Neural crest cell (in vitro differentiated cells): Measurements from ENCODE around the gene RYR1. TPM values are rescaled to one million over a fixed set of nuclear protein-coding genes. Genes with fewer than 3 reads are reported as not detected.
"Not testable (repeated sequence)": the region's sequence is repeated elsewhere in the genome, so short reads cannot be mapped to it uniquely, and the experiment has no call there.

ENCODE experiments used
- DNase-seq: peaks from one replicate; pipeline ENCODE4 v3.0.0; 2021; ENCODE audit warnings: low read depth, mixed read lengths, low spot score
- H3K27ac Mint-ChIP-seq: one replicate; pipeline ENCODE4 v1.8.0; 2021; ENCODE audit warnings: mild to moderate bottlenecking, mixed read lengths; ENCODE audit not compliant: unreplicated experiment
- H3K27me3 Mint-ChIP-seq: 2 replicates; pipeline ENCODE4 v1.8.0; 2021; ENCODE audit warnings: low read depth, mild to moderate bottlenecking, mixed read lengths
- H3K36me3 Mint-ChIP-seq: 2 replicates; pipeline ENCODE4 v1.8.0; 2021; ENCODE audit warnings: low read depth, mild to moderate bottlenecking, mixed read lengths
- H3K4me1 Mint-ChIP-seq: 2 replicates; pipeline ENCODE4 v1.8.0; 2021; ENCODE audit warnings: mixed read lengths
- H3K4me3 Mint-ChIP-seq: one replicate; pipeline ENCODE4 v1.8.0; 2021; ENCODE audit warnings: mild to moderate bottlenecking, mixed read lengths
- H3K9me3 Mint-ChIP-seq: 2 replicates; pipeline ENCODE4 v1.8.0; 2021; ENCODE audit warnings: mixed read lengths
- CTCF ChIP-seq: fragments of 200-600 bp; sonication (generic); conservative IDR thresholded peaks from 2 replicates; pipeline ENCODE4 v1.5.0; 2021; ENCODE audit warnings: antibody characterized with exemption, mild to moderate bottlenecking
- total RNA-seq: library from RNA; stranded (reverse); gene quantifications from 2 replicates; pipeline ENCODE4 v1.2.1, GENCODE V29; 2021

The RYR1 gene
- total RNA-seq, 1 donor from 2014 or later: 1.1 TPM

GRCh38 chr19:38592940-38593339, 159.4 kb downstream of the RYR1 start:
- peaks cover 16% of the 10 kb centered on the region for H3K27me3 Mint-ChIP-seq
- TF ChIP-seq CTCF: peak; percentile 16
- H3K36me3 Mint-ChIP-seq: no peaks in the 10 kb centered on the region
- no peaks in the 10 kb centered on the region for H3K9me3 Mint-ChIP-seq
- no peak overlapping the region for H3K27ac Mint-ChIP-seq
- H3K4me1 Mint-ChIP-seq: peaks cover 4% of the 10 kb centered on the region
- H3K4me3 Mint-ChIP-seq: no peak overlapping the region
- no peak for DNase-seq

- Mint-ChIP-seq H3K27ac (no peak overlapping the region), H3K36me3 (no peaks in the 10 kb centered on the region), H3K9me3 (no peaks in the 10 kb centered on the region), H3K4me1 (peaks cover 4% of the 10 kb centered on the region), H3K27me3 (peaks cover 16% of the 10 kb centered on the region), H3K4me3 (peak overlapping the region; percentile 84)
- DNase-seq: peak; percentile 65
- no peak for TF ChIP-seq CTCF
Observed at GRCh38 chr19:38596057-38596981, 162.8 kb downstream of the RYR1 start.

GRCh38 chr19:38597075-38597474, 163.6 kb downstream of the RYR1 start:
- no peak for DNase-seq
- Mint-ChIP-seq H3K27ac (no peak overlapping the region), H3K36me3 (no peaks in the 10 kb centered on the region), H3K4me1 (peaks cover 4% of the 10 kb centered on the region), H3K4me3 (no peak overlapping the region), H3K9me3 (no peaks in the 10 kb centered on the region), H3K27me3 (peaks cover 16% of the 10 kb centered on the region)
- no peak for TF ChIP-seq CTCF

- Mint-ChIP-seq H3K27me3 (peaks cover 16% of the 10 kb centered on the region), H3K36me3 (no peaks in the 10 kb centered on the region), H3K9me3 (no peaks in the 10 kb centered on the region), H3K27ac (no peak overlapping the region), H3K4me1 (peaks cover 4% of the 10 kb centered on the region), H3K4me3 (no peak overlapping the region)
- DNase-seq: no peak
- TF ChIP-seq CTCF: no peak
Observed at GRCh38 chr19:38599722-38600121, 166.2 kb downstream of the RYR1 start.

GRCh38 chr19:38602856-38603255, 169.4 kb downstream of the RYR1 start:
- not testable (repeated sequence) for H3K4me1 Mint-ChIP-seq, H3K9me3 Mint-ChIP-seq, H3K27me3 Mint-ChIP-seq, DNase-seq, H3K27ac Mint-ChIP-seq, H3K4me3 Mint-ChIP-seq, H3K36me3 Mint-ChIP-seq

GRCh38 chr19:38606131-38606530, 172.6 kb downstream of the RYR1 start:
- no peak overlapping the region for H3K4me3 Mint-ChIP-seq
- no peak for DNase-seq
- no peaks in the 10 kb centered on the region for H3K9me3 Mint-ChIP-seq
- TF ChIP-seq CTCF: no peak
- H3K27ac Mint-ChIP-seq: no peak overlapping the region
- H3K27me3 Mint-ChIP-seq: no peaks in the 10 kb centered on the region
- H3K4me1 Mint-ChIP-seq: no peaks in the 10 kb centered on the region
- H3K36me3 Mint-ChIP-seq: no peaks in the 10 kb centered on the region
